ENCODE data around the gene BUD13. TPM values are rescaled to one million over a fixed set of nuclear protein-coding genes. Genes with fewer than 3 reads are reported as not detected.

Gene BUD13
- total and polyA plus RNA-seq, 9 of the 15 experiments (the other 6 are each of a cell fraction or from before 2014, with no cell fraction given): 9.5 to 34.1 (median 27.1) TPM

DNA sequence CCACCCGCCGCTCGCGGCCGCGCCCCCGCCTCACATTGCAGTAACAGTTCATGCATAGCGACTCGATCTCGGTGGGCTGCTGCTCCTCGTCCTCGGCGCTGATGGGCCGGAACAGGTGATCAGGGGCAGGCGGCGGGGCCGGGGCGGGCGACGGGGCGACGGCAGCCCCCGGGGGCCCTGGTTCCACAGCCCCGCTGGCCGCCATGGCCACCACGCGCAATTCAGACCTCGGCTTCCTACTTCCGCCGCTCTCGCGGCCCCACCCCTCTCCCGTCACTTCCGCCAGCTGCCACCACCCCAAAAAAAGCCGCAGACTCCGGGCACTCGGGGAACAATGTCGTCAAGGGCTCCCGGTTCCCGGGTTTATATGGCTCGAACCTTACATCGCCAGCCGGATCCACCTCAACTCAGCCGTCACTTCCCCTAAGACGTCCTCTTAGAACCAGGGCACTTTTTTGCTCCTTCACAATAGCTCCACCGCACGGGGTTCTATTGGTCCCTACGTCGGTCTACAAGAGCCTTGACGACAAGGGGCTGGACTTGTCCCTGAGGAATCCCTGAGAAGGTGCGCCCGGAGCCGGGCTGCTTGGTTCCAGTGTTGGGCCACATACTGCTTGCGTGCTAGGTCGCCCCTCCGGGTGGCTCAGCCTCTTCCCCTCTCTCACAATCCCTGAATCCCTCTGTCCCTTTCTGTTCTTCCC is 15.1 kb upstream of the BUD13 start, which contains the start of gene ZPR1 (continued):
- TF ChIP-seq, protein P1, sequence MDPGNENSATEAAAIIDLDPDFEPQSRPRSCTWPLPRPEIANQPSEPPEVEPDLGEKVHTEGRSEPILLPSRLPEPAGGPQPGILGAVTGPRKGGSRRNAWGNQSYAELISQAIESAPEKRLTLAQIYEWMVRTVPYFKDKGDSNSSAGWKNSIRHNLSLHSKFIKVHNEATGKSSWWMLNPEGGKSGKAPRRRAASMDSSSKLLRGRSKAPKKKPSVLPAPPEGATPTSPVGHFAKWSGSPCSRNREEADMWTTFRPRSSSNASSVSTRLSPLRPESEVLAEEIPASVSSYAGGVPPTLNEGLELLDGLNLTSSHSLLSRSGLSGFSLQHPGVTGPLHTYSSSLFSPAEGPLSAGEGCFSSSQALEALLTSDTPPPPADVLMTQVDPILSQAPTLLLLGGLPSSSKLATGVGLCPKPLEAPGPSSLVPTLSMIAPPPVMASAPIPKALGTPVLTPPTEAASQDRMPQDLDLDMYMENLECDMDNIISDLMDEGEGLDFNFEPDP (CRISPR knock-in tag; IDR thresholded peaks at IDR 0.05): no peak
- TF ChIP-seq TAF7 (tag; IDR thresholded peaks at IDR 0.05): no peak
- no peak for TF ChIP-seq ZC3H4 (CRISPR knock-in tag; IDR thresholded peaks at IDR 0.05; ENCODE audit: borderline replicate concordance)
- TF ChIP-seq, protein P2, sequence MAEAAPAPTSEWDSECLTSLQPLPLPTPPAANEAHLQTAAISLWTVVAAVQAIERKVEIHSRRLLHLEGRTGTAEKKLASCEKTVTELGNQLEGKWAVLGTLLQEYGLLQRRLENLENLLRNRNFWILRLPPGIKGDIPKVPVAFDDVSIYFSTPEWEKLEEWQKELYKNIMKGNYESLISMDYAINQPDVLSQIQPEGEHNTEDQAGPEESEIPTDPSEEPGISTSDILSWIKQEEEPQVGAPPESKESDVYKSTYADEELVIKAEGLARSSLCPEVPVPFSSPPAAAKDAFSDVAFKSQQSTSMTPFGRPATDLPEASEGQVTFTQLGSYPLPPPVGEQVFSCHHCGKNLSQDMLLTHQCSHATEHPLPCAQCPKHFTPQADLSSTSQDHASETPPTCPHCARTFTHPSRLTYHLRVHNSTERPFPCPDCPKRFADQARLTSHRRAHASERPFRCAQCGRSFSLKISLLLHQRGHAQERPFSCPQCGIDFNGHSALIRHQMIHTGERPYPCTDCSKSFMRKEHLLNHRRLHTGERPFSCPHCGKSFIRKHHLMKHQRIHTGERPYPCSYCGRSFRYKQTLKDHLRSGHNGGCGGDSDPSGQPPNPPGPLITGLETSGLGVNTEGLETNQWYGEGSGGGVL (CRISPR knock-in tag; IDR thresholded peaks at IDR 0.05): no peak
- peak; percentile 84 for TF ChIP-seq ELF1 (tag; IDR thresholded peaks at IDR 0.05)
- no peak for TF ChIP-seq KDM2B (CRISPR knock-in tag; IDR thresholded peaks at IDR 0.05)
- TF ChIP-seq SLC30A9 (CRISPR knock-in tag; IDR thresholded peaks at IDR 0.05): no peak
- peak; percentile 32; the same call in 1 of the 2 replicates for TF ChIP-seq NFIC (IDR thresholded peaks at IDR 0.05)
- no peak for TF ChIP-seq ZNF444 (CRISPR knock-in tag; IDR thresholded peaks at IDR 0.05)
- TF ChIP-seq ESRRA (IDR thresholded peaks at IDR 0.05; ENCODE audit: borderline replicate concordance, low read depth): peak; percentile 60; the same call in 1 of the 2 replicates
- TF ChIP-seq PHF20 (IDR thresholded peaks at IDR 0.05; ENCODE audit: partially characterized antibody): peak; percentile 89
- TF ChIP-seq RBBP5 (IDR thresholded peaks at IDR 0.05; ENCODE audit: borderline replicate concordance, insufficient read depth, low read length, poor library complexity, severe bottlenecking): peak; percentile 74
- TF ChIP-seq NELFE (IDR thresholded peaks at IDR 0.05; ENCODE audit: insufficient read depth, insufficient read length): no peak
- 0 out of 2 replicates have a peak, but pooled peaks have one; percentile 20 for TF ChIP-seq ARID1B (IDR thresholded peaks at IDR 0.05)
- 0 out of 2 replicates have a peak, but pooled peaks have one; percentile 26 for TF ChIP-seq ZBTB1 (CRISPR knock-in tag; IDR thresholded peaks at IDR 0.05; ENCODE audit: borderline replicate concordance, low read depth)
- TF ChIP-seq, protein P3, sequence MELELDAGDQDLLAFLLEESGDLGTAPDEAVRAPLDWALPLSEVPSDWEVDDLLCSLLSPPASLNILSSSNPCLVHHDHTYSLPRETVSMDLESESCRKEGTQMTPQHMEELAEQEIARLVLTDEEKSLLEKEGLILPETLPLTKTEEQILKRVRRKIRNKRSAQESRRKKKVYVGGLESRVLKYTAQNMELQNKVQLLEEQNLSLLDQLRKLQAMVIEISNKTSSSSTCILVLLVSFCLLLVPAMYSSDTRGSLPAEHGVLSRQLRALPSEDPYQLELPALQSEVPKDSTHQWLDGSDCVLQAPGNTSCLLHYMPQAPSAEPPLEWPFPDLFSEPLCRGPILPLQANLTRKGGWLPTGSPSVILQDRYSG (tag; conservative IDR thresholded peaks at IDR 0.05; ENCODE audit: low read depth): no peak
- no peak for TF ChIP-seq SMAD1 (IDR thresholded peaks at IDR 0.05; ENCODE audit: low read depth, low read length, partially characterized antibody)
- TF ChIP-seq ZNF586 (CRISPR knock-in tag; conservative IDR thresholded peaks at IDR 0.05): no peak
- no peak for TF ChIP-seq NFIX (CRISPR knock-in tag; IDR thresholded peaks at IDR 0.05; ENCODE audit: low read depth)
- TF ChIP-seq HDAC1 (IDR thresholded peaks at IDR 0.05): peak; percentile 60 to 89; a peak in 2 of 4 replicates
- TF ChIP-seq, protein P4, sequence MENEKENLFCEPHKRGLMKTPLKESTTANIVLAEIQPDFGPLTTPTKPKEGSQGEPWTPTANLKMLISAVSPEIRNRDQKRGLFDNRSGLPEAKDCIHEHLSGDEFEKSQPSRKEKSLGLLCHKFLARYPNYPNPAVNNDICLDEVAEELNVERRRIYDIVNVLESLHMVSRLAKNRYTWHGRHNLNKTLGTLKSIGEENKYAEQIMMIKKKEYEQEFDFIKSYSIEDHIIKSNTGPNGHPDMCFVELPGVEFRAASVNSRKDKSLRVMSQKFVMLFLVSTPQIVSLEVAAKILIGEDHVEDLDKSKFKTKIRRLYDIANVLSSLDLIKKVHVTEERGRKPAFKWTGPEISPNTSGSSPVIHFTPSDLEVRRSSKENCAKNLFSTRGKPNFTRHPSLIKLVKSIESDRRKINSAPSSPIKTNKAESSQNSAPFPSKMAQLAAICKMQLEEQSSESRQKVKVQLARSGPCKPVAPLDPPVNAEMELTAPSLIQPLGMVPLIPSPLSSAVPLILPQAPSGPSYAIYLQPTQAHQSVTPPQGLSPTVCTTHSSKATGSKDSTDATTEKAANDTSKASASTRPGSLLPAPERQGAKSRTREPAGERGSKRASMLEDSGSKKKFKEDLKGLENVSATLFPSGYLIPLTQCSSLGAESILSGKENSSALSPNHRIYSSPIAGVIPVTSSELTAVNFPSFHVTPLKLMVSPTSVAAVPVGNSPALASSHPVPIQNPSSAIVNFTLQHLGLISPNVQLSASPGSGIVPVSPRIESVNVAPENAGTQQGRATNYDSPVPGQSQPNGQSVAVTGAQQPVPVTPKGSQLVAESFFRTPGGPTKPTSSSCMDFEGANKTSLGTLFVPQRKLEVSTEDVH (IDR thresholded peaks at IDR 0.05; ENCODE audit: low read depth, partially characterized antibody): peak; percentile 88
